Suprapubic skin (tissue), 3 donors: Measurements from ENCODE around the gene OR52A5.

Experiments used
- EP300 ChIP-seq: sonication (generic); formaldehyde crosslinking; IDR thresholded peaks from one replicate; pipeline ENCODE4 v1.6.1; 2017; ENCODE audit warnings: antibody characterized with exemption
- POLR2A ChIP-seq, 2 donors: fragments of 450-650 bp; IDR thresholded peaks; one replicate each; pipeline ENCODE4 v1.6.1; 2017; ENCODE audit warnings: antibody characterized with exemption in 2 of 2, mild to moderate bottlenecking in 2 of 2, moderate library complexity in 2 of 2
- TF ChIP-seq, protein P1 (sequence below), 2 donors: fragments of 200-600 bp in 1 of 2; fragments of 450-650 bp in 1 of 2; sonication (generic) in 1 of 2; IDR thresholded peaks; one replicate each; pipeline ENCODE4 v1.5.1; 2016 to 2019; ENCODE audit warnings: antibody characterized with exemption in 2 of 2, mild to moderate bottlenecking in 1 of 2, moderate library complexity in 1 of 2

DNA sequence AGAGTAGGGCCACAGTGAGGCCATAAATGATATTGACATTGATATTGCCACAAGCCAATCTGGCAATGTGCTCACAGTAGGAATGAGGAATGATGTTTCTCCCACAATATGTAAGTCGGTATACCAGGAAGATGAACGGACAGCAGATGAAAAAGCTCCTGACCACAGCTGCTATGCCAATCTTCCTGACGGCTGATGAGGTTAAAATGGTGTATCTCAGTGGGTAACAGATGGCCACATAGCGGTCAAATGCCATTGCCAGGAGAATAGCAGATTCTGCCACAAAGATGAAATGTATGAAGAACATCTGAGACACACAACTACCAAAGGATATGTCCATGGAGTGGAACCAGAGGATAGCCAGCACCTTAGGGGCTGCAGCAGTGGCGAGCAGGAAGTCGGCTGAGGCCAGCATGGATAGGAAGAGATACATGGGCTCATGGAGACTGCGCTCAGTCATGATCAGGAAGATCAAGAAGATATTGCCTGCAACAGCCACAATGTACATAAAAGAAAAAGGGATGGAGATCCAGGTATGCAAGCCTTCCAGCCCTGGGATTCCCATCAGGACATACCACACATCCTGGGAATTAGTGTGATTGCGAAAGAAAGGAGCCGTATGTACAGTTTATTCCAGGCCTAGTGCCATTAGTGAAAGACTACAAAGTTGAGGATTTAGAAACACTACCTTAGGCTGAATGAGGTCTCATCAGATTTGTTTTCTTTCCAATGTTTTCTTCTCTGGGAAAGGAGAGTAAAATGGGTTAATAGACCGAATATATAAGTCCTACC, 40.1 kb upstream of the OR52A5 start:
- TF ChIP-seq, protein P1, sequence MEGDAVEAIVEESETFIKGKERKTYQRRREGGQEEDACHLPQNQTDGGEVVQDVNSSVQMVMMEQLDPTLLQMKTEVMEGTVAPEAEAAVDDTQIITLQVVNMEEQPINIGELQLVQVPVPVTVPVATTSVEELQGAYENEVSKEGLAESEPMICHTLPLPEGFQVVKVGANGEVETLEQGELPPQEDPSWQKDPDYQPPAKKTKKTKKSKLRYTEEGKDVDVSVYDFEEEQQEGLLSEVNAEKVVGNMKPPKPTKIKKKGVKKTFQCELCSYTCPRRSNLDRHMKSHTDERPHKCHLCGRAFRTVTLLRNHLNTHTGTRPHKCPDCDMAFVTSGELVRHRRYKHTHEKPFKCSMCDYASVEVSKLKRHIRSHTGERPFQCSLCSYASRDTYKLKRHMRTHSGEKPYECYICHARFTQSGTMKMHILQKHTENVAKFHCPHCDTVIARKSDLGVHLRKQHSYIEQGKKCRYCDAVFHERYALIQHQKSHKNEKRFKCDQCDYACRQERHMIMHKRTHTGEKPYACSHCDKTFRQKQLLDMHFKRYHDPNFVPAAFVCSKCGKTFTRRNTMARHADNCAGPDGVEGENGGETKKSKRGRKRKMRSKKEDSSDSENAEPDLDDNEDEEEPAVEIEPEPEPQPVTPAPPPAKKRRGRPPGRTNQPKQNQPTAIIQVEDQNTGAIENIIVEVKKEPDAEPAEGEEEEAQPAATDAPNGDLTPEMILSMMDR (IDR thresholded peaks at IDR 0.05) = no peak
- TF ChIP-seq POLR2A (IDR thresholded peaks at IDR 0.05) = no peak
- no peak for TF ChIP-seq EP300
